Vagina (tissue), 2 donors: ENCODE results near the gene ARHGAP44. TPM values are rescaled to one million over a fixed set of nuclear protein-coding genes. Genes with fewer than 3 reads are reported as not detected.

Experiments used
- DNase-seq, 2 donors: peaks; one replicate each; pipeline ENCODE4 v3.0.0-alpha.2; 2017; ENCODE audit errors: extremely low spot score in 2 of 2
- H3K27ac ChIP-seq: fragments of 200-600 bp; sonication (generic); one replicate; pipeline ENCODE4 v1.5.1; 2019
- H3K27me3 ChIP-seq: fragments of 200-600 bp; sonication (generic); one replicate; pipeline ENCODE4 v1.5.1; 2019
- H3K36me3 ChIP-seq, 2 donors: fragments of 200-600 bp; sonication (generic); one replicate each; pipeline ENCODE4 v1.5.1; 2017 to 2019
- H3K4me1 ChIP-seq: fragments of 200-600 bp; sonication (generic); one replicate; pipeline ENCODE4 v1.5.1; 2019
- H3K4me3 ChIP-seq, 2 donors: fragments of 200-600 bp; sonication (generic); 1 replicate in 1 of 2; 2 replicates in 1 of 2; pipeline ENCODE4 v1.5.1; 2016 to 2019
- H3K9me3 ChIP-seq: fragments of 200-600 bp; sonication (generic); one replicate; pipeline ENCODE4 v1.5.1; 2019
- CTCF ChIP-seq, 3 experiments: fragments of 450-650 bp in 2 of 3; fragments of 200-600 bp in 1 of 3; sonication (generic) in 1 of 3; IDR thresholded peaks; one replicate each; pipeline ENCODE4 v1.5.1; 2017 to 2019; ENCODE audit warnings: antibody characterized with exemption in 3 of 3, mild to moderate bottlenecking in 2 of 3, moderate library complexity in 2 of 3
- POLR2A ChIP-seq, 2 donors: fragments of 450-650 bp; IDR thresholded peaks; one replicate each; pipeline ENCODE4 v1.6.1; 2017; ENCODE audit warnings: antibody characterized with exemption in 2 of 2, mild to moderate bottlenecking in 2 of 2, moderate library complexity in 2 of 2
- POLR2AphosphoS5 ChIP-seq, 2 donors: sonication (generic); formaldehyde crosslinking; IDR thresholded peaks; one replicate each; pipeline ENCODE4 v1.9.0; 2017; ENCODE audit warnings: antibody characterized with exemption in 2 of 2, mild to moderate bottlenecking in 2 of 2, low read depth in 1 of 2; ENCODE audit not compliant: insufficient read depth in 1 of 2
- intact Hi-C: fragments of 100-400 bp; cut with DNase I; formaldehyde crosslinking; loops from one replicate; pipeline ENCODE4 v1.15.1; 2023
- total RNA-seq: library from RNA; depleted of rRNA; stranded (reverse); fragments of >200 nt; gene quantifications from one replicate; pipeline ENCODE4 v1.2.3, GENCODE V29; 2016

ARHGAP44 gene
- total RNA-seq, 1 donor from 2014 or later, result 3.2 TPM

- H3K27ac ChIP-seq, result no peak overlapping the region
- H3K4me1 ChIP-seq, result peaks cover 5% of the 10 kb centered on the region
- intact Hi-C loops, result no loop called here
- TF ChIP-seq POLR2AphosphoS5 (IDR thresholded peaks at IDR 0.05; ENCODE audit: insufficient read depth in 1 of 2, low read depth in 1 of 2) (no peak), POLR2A (IDR thresholded peaks at IDR 0.05) (no peak), CTCF (IDR thresholded peaks at IDR 0.05) (no peak)
- peaks cover 0 to 77% of the 10 kb centered on the region in 2 donors for H3K36me3 ChIP-seq
- no peaks in the 10 kb centered on the region for H3K27me3 ChIP-seq
- no peak overlapping the region for H3K4me3 ChIP-seq
- no peaks in the 10 kb centered on the region for H3K9me3 ChIP-seq
- DNase-seq, result no peak
These were observed 216.2 kb downstream of the ARHGAP44 start for GRCh38 chr17:13005530-13005929.

- Histone ChIP-seq H3K27ac (no peak overlapping the region), H3K4me3 (no peak overlapping the region), H3K4me1 (no peaks in the 10 kb centered on the region), H3K36me3 (peaks cover 0 to 80% of the 10 kb centered on the region in 2 donors), H3K9me3 (no peaks in the 10 kb centered on the region), H3K27me3 (no peaks in the 10 kb centered on the region)
- TF ChIP-seq POLR2AphosphoS5 (IDR thresholded peaks at IDR 0.05; ENCODE audit: insufficient read depth in 1 of 2, low read depth in 1 of 2) (no peak), POLR2A (IDR thresholded peaks at IDR 0.05) (no peak), CTCF (IDR thresholded peaks at IDR 0.05) (no peak)
- intact Hi-C loops, result no loop called here
- DNase-seq, result no peak
These were observed 219.2 kb downstream of the ARHGAP44 start for GRCh38 chr17:13008461-13008860.

GRCh38 chr17:13010959-13011358 lies 221.7 kb downstream of the ARHGAP44 start:
- TF ChIP-seq POLR2A (IDR thresholded peaks at IDR 0.05) (no peak), POLR2AphosphoS5 (IDR thresholded peaks at IDR 0.05; ENCODE audit: insufficient read depth in 1 of 2, low read depth in 1 of 2) (no peak), CTCF (IDR thresholded peaks at IDR 0.05) (no peak)
- H3K36me3 ChIP-seq, result peaks cover 3 to 89% of the 10 kb centered on the region in 2 donors
- no peaks in the 10 kb centered on the region for H3K9me3 ChIP-seq
- intact Hi-C loops, result no loop called here
- no peak overlapping the region for H3K27ac ChIP-seq
- peaks cover 3% of the 10 kb centered on the region for H3K4me1 ChIP-seq
- no peak for DNase-seq
- H3K4me3 ChIP-seq, result no peak overlapping the region
- H3K27me3 ChIP-seq, result no peaks in the 10 kb centered on the region

- intact Hi-C loops, result no loop called here
- no peak overlapping the region for H3K27ac ChIP-seq
- no peak overlapping the region for H3K4me3 ChIP-seq
- H3K4me1 ChIP-seq, result peaks cover 18% of the 10 kb centered on the region
- H3K9me3 ChIP-seq, result no peaks in the 10 kb centered on the region
- TF ChIP-seq POLR2A (IDR thresholded peaks at IDR 0.05) (no peak), CTCF (IDR thresholded peaks at IDR 0.05) (no peak), POLR2AphosphoS5 (IDR thresholded peaks at IDR 0.05; ENCODE audit: insufficient read depth in 1 of 2, low read depth in 1 of 2) (no peak)
- peaks cover 3 to 58% of the 10 kb centered on the region in 2 donors for H3K36me3 ChIP-seq
- DNase-seq, result no peak
- H3K27me3 ChIP-seq, result no peaks in the 10 kb centered on the region
These were observed 225.5 kb downstream of the ARHGAP44 start for GRCh38 chr17:13014801-13015200.

- DNase-seq, result no peak
- TF ChIP-seq POLR2AphosphoS5 (IDR thresholded peaks at IDR 0.05; ENCODE audit: insufficient read depth in 1 of 2, low read depth in 1 of 2) (no peak), POLR2A (IDR thresholded peaks at IDR 0.05) (no peak), CTCF (IDR thresholded peaks at IDR 0.05) (no peak)
- Histone ChIP-seq H3K9me3 (no peaks in the 10 kb centered on the region), H3K36me3 (peaks cover 3 to 39% of the 10 kb centered on the region in 2 donors), H3K4me1 (peaks cover 18% of the 10 kb centered on the region), H3K4me3 (peak overlapping the region; percentile 92 to 98), H3K27me3 (no peaks in the 10 kb centered on the region), H3K27ac (peak overlapping the region; percentile 70)
- intact Hi-C loops, result no loop called here
These were observed 227.8 kb downstream of the ARHGAP44 start for GRCh38 chr17:13016881-13017654.
